H9 (cell line): ENCODE results near the gene RFWD3. TPM values are rescaled to one million over a fixed set of nuclear protein-coding genes. Genes with fewer than 3 reads are reported as not detected.

Source experiments
- DNase-seq: peaks from one replicate; pipeline ENCODE4 v3.0.0-alpha.2; 2017
- H2AFZ ChIP-seq: one replicate; pipeline ENCODE4 v1.6.1; 2013; ENCODE audit warnings: mild to moderate bottlenecking, low read length, control low read depth, moderate library complexity
- H2AK5ac ChIP-seq: 2 replicates; pipeline ENCODE4 v1.6.1; 2013; ENCODE audit warnings: low read length, control low read depth, mixed read lengths; ENCODE audit not compliant: insufficient read length
- H2BK120ac ChIP-seq: one replicate; pipeline ENCODE4 v1.6.1; 2013; ENCODE audit warnings: low read depth, mild to moderate bottlenecking, low read length, control low read depth, inconsistent platforms; ENCODE audit not compliant: poor library complexity, severe bottlenecking
- H2BK12ac ChIP-seq: 2 replicates; pipeline ENCODE4 v1.6.1; 2013; ENCODE audit warnings: low read length, control low read depth, mixed read lengths, low read depth; ENCODE audit not compliant: insufficient read length
- H2BK15ac ChIP-seq: 2 replicates; pipeline ENCODE4 v1.6.1; 2013; ENCODE audit warnings: low read depth, low read length, control low read depth
- H2BK20ac ChIP-seq: one replicate; pipeline ENCODE4 v1.6.1; 2013; ENCODE audit warnings: low read depth, mild to moderate bottlenecking, low read length, control low read depth, inconsistent platforms; ENCODE audit not compliant: poor library complexity, severe bottlenecking
- H2BK5ac ChIP-seq: 2 replicates; pipeline ENCODE4 v1.6.1; 2013; ENCODE audit warnings: low read length, control low read depth, mixed read lengths; ENCODE audit not compliant: insufficient read length
- H3K14ac ChIP-seq: 2 replicates; pipeline ENCODE4 v1.6.1; 2013; ENCODE audit warnings: low read length, control low read depth; ENCODE audit not compliant: insufficient read depth
- H3K18ac ChIP-seq: 2 replicates; pipeline ENCODE4 v1.6.1; 2013; ENCODE audit warnings: low read depth, mild to moderate bottlenecking, mixed read lengths, low read length, control low read depth; ENCODE audit not compliant: insufficient read length
- H3K23ac ChIP-seq: 2 replicates; pipeline ENCODE4 v1.6.1; 2013; ENCODE audit warnings: low read length, control low read depth, mixed read lengths, low read depth; ENCODE audit not compliant: insufficient read length
- H3K23me2 ChIP-seq: 2 replicates; pipeline ENCODE4 v1.6.1; 2013; ENCODE audit warnings: low read depth, mild to moderate bottlenecking, mixed read lengths, low read length, control low read depth; ENCODE audit not compliant: insufficient read length, poor library complexity, severe bottlenecking
- H3K27ac ChIP-seq: 2 replicates; pipeline ENCODE4 v1.5.1; 2013; ENCODE audit warnings: low read length, control low read depth, mixed read lengths, low read depth; ENCODE audit not compliant: insufficient read length
- H3K27me3 ChIP-seq: 2 replicates; pipeline ENCODE4 v1.6.1; 2013; ENCODE audit warnings: low read length, control low read depth, inconsistent platforms; ENCODE audit not compliant: insufficient read depth
- H3K4ac ChIP-seq: 2 replicates; pipeline ENCODE4 v1.6.1; 2013; ENCODE audit warnings: low read depth, mild to moderate bottlenecking, control low read depth, inconsistent platforms, low read length, moderate library complexity
- H3K4me1 ChIP-seq: 2 replicates; pipeline ENCODE4 v1.6.1; 2013; ENCODE audit warnings: low read length, control low read depth, inconsistent platforms; ENCODE audit not compliant: insufficient read depth
- H3K4me2 ChIP-seq: 2 replicates; pipeline ENCODE4 v1.6.1; 2013; ENCODE audit warnings: low read length, control low read depth, mixed read lengths; ENCODE audit not compliant: insufficient read length, insufficient read depth
- H3K56ac ChIP-seq: 2 replicates; pipeline ENCODE4 v1.6.1; 2013; ENCODE audit warnings: low read depth, mild to moderate bottlenecking, mixed read lengths, low read length, control low read depth; ENCODE audit not compliant: insufficient read length
- H3K79me1 ChIP-seq: 2 replicates; pipeline ENCODE4 v1.6.1; 2013; ENCODE audit warnings: low read depth, mild to moderate bottlenecking, moderate library complexity, low read length, control low read depth, inconsistent platforms; ENCODE audit not compliant: insufficient read depth, poor library complexity, severe bottlenecking
- H3K79me2 ChIP-seq: 2 replicates; pipeline ENCODE4 v1.6.1; 2013; ENCODE audit warnings: low read length, control low read depth, inconsistent platforms; ENCODE audit not compliant: insufficient read depth
- H3K9ac ChIP-seq: 2 replicates; pipeline ENCODE4 v1.6.1; 2013; ENCODE audit warnings: low read length, control low read depth, mixed read lengths; ENCODE audit not compliant: insufficient read length; ENCODE audit errors: extremely low read depth
- H3K9me3 ChIP-seq: one replicate; pipeline ENCODE4 v1.6.1; 2013; ENCODE audit warnings: low read depth, low read length, inconsistent platforms; ENCODE audit not compliant: control insufficient read depth
- H3T11ph ChIP-seq: one replicate; pipeline ENCODE4 v1.6.1; 2013; ENCODE audit warnings: mild to moderate bottlenecking, low read length, control low read depth, inconsistent platforms
- H4K20me1 ChIP-seq: one replicate; pipeline ENCODE4 v1.6.1; 2013; ENCODE audit not compliant: control insufficient read depth, insufficient read length, insufficient read depth
- H4K5ac ChIP-seq: 2 replicates; pipeline ENCODE4 v1.6.1; 2013; ENCODE audit warnings: low read depth, mild to moderate bottlenecking, mixed read lengths, low read length, control low read depth; ENCODE audit not compliant: insufficient read length
- H4K8ac ChIP-seq: replicated peaks from 2 replicates; pipeline ENCODE4 v1.6.1; 2013; ENCODE audit warnings: low read length, control low read depth, mixed read lengths, low read depth; ENCODE audit not compliant: insufficient read length
- H4K91ac ChIP-seq: 2 replicates; pipeline ENCODE4 v1.6.1; 2013; ENCODE audit warnings: low read depth, mild to moderate bottlenecking, moderate library complexity, mixed read lengths, low read length, control low read depth; ENCODE audit not compliant: insufficient read length
- H3K27ac Mint-ChIP-seq, 3 experiments: 2 replicates in 2 of 3; 3 replicates in 1 of 3; pipeline ENCODE4 v1.8.0; 2020 to 2021; ENCODE audit warnings: mixed read lengths in 3 of 3, mild to moderate bottlenecking in 1 of 3, moderate library complexity in 1 of 3
- H3K27me3 Mint-ChIP-seq: 2 replicates; pipeline ENCODE4 v1.8.0; 2021; ENCODE audit warnings: low read depth, mild to moderate bottlenecking, moderate library complexity, mixed read lengths
- H3K36me3 Mint-ChIP-seq, 3 experiments: 2 replicates in 2 of 3; 3 replicates in 1 of 3; pipeline ENCODE4 v1.8.0; 2020 to 2021; ENCODE audit warnings: low read depth in 3 of 3, mixed read lengths in 3 of 3; ENCODE audit not compliant: insufficient read depth in 1 of 3
- H3K4me1 Mint-ChIP-seq, 2 experiments: 2 replicates each; pipeline ENCODE4 v1.8.0; 2020; ENCODE audit warnings: mixed read lengths in 2 of 2
- H3K4me3 Mint-ChIP-seq, 2 experiments: 2 replicates in 1 of 2; 3 replicates in 1 of 2; pipeline ENCODE4 v1.8.0; 2020 to 2021; ENCODE audit warnings: mild to moderate bottlenecking in 2 of 2, mixed read lengths in 2 of 2, moderate library complexity in 1 of 2
- H3K9me3 Mint-ChIP-seq, 2 experiments: 2 replicates in 1 of 2; 3 replicates in 1 of 2; pipeline ENCODE4 v1.8.0; 2020; ENCODE audit warnings: mild to moderate bottlenecking in 2 of 2, mixed read lengths in 2 of 2, moderate library complexity in 1 of 2
- WGBS: extraction: QIAGEN DNeasy Blood & Tissue Kit; methylation state at CpG from one replicate; pipeline ENCODE4 v1.1.7; 2013; ENCODE audit warnings: missing lambda C conversion rate, low lambda C conversion rate, mixed read lengths; ENCODE audit not compliant: insufficient read length; ENCODE audit errors: extremely low coverage; 5-methylcytosine and 5-hydroxymethylcytosine counted together
- long read RNA-seq: library from polyadenylated mRNA; unstranded; transcript quantifications from one replicate; pipeline ENCODE4 v2.0.0, GENCODE V29; 2020
- total RNA-seq: library from RNA; stranded (reverse); gene quantifications from 2 replicates; pipeline ENCODE4 v1.2.1, GENCODE V29; 2021
- TF ChIP-seq, protein P1 (sequence below): fragments of 200-600 bp; sonication (generic); conservative IDR thresholded peaks from 3 replicates; pipeline ENCODE4 v1.8.0; 2021; ENCODE audit warnings: antibody characterized with exemption, mild to moderate bottlenecking

Gene RFWD3
- total RNA-seq = 114 and 120 TPM in 2 replicates
- long read RNA-seq, full-length matches to known transcripts = 179 of 278 reads
- long read RNA-seq, partial matches to known transcripts = 26 of 278 reads
- long read RNA-seq, other reads (novel, unspliced or antisense) = 73 of 278 reads

GRCh38 chr16:74666425-74667254 is at the start of gene RFWD3:
RFWD3 (minus strand) TSS chr16:74666877; CDS start chr16:74661449, 5,428 bp downstream.
- Histone ChIP-seq H3K56ac (no peak within 1 kb of the TSS), H3K27ac (peak within 1 kb of the TSS; percentile 20), H2AFZ (peak within 1 kb of the TSS; percentile 93), H4K91ac (no peak within 1 kb of the TSS), H3K4me1 (no peaks in the 10 kb centered on the region; the same call in 1 of the 2 replicates), H3K9me3 (no peaks in the 10 kb centered on the region), H3K4ac (peak within 1 kb of the TSS; percentile 51; the same call in 1 of the 2 replicates), H3K23me2 (peaks cover 12% of the 10 kb centered on the region), H2BK20ac (no peak within 1 kb of the TSS), H4K8ac (no peak within 1 kb of the TSS), H2BK5ac (peak within 1 kb of the TSS; percentile 12), H3K79me2 (peaks cover 16% of the 10 kb centered on the region; the same call in 1 of the 2 replicates), H2BK12ac (no peak within 1 kb of the TSS), H3T11ph (peak within 1 kb of the TSS; percentile 78), H2BK15ac (no peak within 1 kb of the TSS), H3K14ac (peak within 1 kb of the TSS; percentile 97), H4K20me1 (no peaks in the 10 kb centered on the region), H3K79me1 (no peaks in the 10 kb centered on the region), H2BK120ac (no peak within 1 kb of the TSS), H2AK5ac (no peak within 1 kb of the TSS), H3K23ac (no peak within 1 kb of the TSS), H3K4me2 (peak within 1 kb of the TSS; percentile 81), H3K27me3 (no peaks in the 10 kb centered on the region), H4K5ac (no peak within 1 kb of the TSS), H3K18ac (peak within 1 kb of the TSS; percentile 83), H3K9ac (peak within 1 kb of the TSS; percentile 96)
- peak; percentile 99 for DNase-seq
- WGBS = no CpG with 5 or more reads among the region's 63 CpGs
- H3K36me3 Mint-ChIP-seq = peaks cover 28 to 47% (median 44%) of the 10 kb centered on the region in 3 experiments
- H3K27me3 Mint-ChIP-seq = peaks cover 2% of the 10 kb centered on the region
- TF ChIP-seq, protein P1, sequence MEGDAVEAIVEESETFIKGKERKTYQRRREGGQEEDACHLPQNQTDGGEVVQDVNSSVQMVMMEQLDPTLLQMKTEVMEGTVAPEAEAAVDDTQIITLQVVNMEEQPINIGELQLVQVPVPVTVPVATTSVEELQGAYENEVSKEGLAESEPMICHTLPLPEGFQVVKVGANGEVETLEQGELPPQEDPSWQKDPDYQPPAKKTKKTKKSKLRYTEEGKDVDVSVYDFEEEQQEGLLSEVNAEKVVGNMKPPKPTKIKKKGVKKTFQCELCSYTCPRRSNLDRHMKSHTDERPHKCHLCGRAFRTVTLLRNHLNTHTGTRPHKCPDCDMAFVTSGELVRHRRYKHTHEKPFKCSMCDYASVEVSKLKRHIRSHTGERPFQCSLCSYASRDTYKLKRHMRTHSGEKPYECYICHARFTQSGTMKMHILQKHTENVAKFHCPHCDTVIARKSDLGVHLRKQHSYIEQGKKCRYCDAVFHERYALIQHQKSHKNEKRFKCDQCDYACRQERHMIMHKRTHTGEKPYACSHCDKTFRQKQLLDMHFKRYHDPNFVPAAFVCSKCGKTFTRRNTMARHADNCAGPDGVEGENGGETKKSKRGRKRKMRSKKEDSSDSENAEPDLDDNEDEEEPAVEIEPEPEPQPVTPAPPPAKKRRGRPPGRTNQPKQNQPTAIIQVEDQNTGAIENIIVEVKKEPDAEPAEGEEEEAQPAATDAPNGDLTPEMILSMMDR = no peak
- H3K4me3 Mint-ChIP-seq = peak within 1 kb of the TSS; percentile 89 to 96
- H3K9me3 Mint-ChIP-seq = peaks cover 5 to 11% of the 10 kb centered on the region in 2 experiments; a peak in 3 of 5 replicates
- H3K4me1 Mint-ChIP-seq = peaks cover 12 to 21% of the 10 kb centered on the region in 2 experiments
- peak within 1 kb of the TSS; percentile 78 to 98 (median 96); a peak in 6 of 7 replicates for H3K27ac Mint-ChIP-seq
